K562 (cell line): ENCODE data around the gene GPR157. TPM values are rescaled to one million over a fixed set of nuclear protein-coding genes. Genes with fewer than 3 reads are reported as not detected.

Source experiments
- BACH1 ChIP-seq: fragments of 200-800 bp; sonication (Bioruptor generic); IDR thresholded peaks from 2 replicates; pipeline ENCODE4 v1.6.1; 2016; ENCODE audit warnings: missing genetic modification characterization, missing compliant biosample characterization
- BCL6 ChIP-seq: fragments of 250-450 bp; sonication (Bioruptor Pico); IDR thresholded peaks from 2 replicates; pipeline ENCODE4 v1.4.0; 2020
- DLX4 ChIP-seq: fragments of 250-450 bp; sonication (Bioruptor Pico); IDR thresholded peaks from 2 replicates; pipeline ENCODE4 v1.6.1; 2021; ENCODE audit warnings: mild to moderate bottlenecking
- DMBX1 ChIP-seq: fragments of 250-450 bp; sonication (Bioruptor Pico); IDR thresholded peaks from 2 replicates; pipeline ENCODE4 v1.8.0; 2022; ENCODE audit warnings: inconsistent platforms, mild to moderate bottlenecking, moderate library complexity, borderline replicate concordance
- ETV6 ChIP-seq, 3 experiments: fragments of 150-350 bp in 1 of 3; sonication (generic) in 1 of 3; formaldehyde crosslinking in 1 of 3; IDR thresholded peaks; 2 replicates each; pipeline versions ENCODE4 v1.6.1 to v1.8.0; 2014 to 2022; ENCODE audit warnings: borderline replicate concordance in 2 of 3, low read depth in 2 of 3, antibody characterized with exemption in 1 of 3, low read length in 1 of 3, mild to moderate bottlenecking in 1 of 3, missing genetic modification reagents in 1 of 3
- FIP1L1 ChIP-seq: fragments of 200-400 bp; formaldehyde crosslinking; IDR thresholded peaks from 2 replicates; pipeline ENCODE4 v1.6.1; 2018; ENCODE audit warnings: mild to moderate bottlenecking, low read depth, low read length; ENCODE audit not compliant: poor library complexity, severe bottlenecking
- FOXK1 ChIP-seq: sonication (generic); formaldehyde crosslinking; IDR thresholded peaks from 2 replicates; pipeline ENCODE4 v1.8.0; 2022; ENCODE audit warnings: missing genetic modification reagents, mild to moderate bottlenecking, borderline replicate concordance
- GATAD2A ChIP-seq: fragments of 450-650 bp; IDR thresholded peaks from 2 replicates; pipeline ENCODE4 v1.6.1; 2017
- GMEB1 ChIP-seq: fragments of 250-450 bp; sonication (Bioruptor Pico); IDR thresholded peaks from 2 replicates; pipeline ENCODE4 v1.4.0; 2020; ENCODE audit warnings: mild to moderate bottlenecking
- HNRNPUL1 ChIP-seq: fragments of 200-400 bp; formaldehyde crosslinking; IDR thresholded peaks from 2 replicates; pipeline ENCODE4 v1.6.1; 2017; ENCODE audit warnings: low read length
- NEUROD1 ChIP-seq: fragments of 150-350 bp; IDR thresholded peaks from 2 replicates; pipeline ENCODE4 v1.6.1; 2014; ENCODE audit warnings: borderline replicate concordance, low read length, low read depth; ENCODE audit not compliant: partially characterized antibody
- NFYB ChIP-seq: IDR thresholded peaks from 2 replicates; pipeline ENCODE4 v1.6.1; 2011; ENCODE audit warnings: mild to moderate bottlenecking, moderate library complexity; ENCODE audit not compliant: insufficient read length; ENCODE audit errors: extremely low read depth
- RBM22 ChIP-seq: fragments of 200-400 bp; formaldehyde crosslinking; IDR thresholded peaks from 2 replicates; pipeline ENCODE4 v1.6.1; 2018; ENCODE audit warnings: low read length, low read depth; ENCODE audit not compliant: poor library complexity, severe bottlenecking
- SRF ChIP-seq, 2 experiments: fragments of 250-450, 450-650 bp in 1 of 2; sonication (Bioruptor Pico) in 1 of 2; sonication (generic) in 1 of 2; formaldehyde crosslinking; IDR thresholded peaks; 2 replicates each; pipeline versions ENCODE4 v1.5.0 to v1.5.1; 2020 to 2022; ENCODE audit warnings: mild to moderate bottlenecking in 1 of 2, missing genetic modification reagents in 1 of 2
- TSHZ1 ChIP-seq: fragments of 250-450 bp; sonication (Bioruptor Pico); IDR thresholded peaks from 2 replicates; pipeline ENCODE4 v1.4.0; 2020; ENCODE audit warnings: mild to moderate bottlenecking, moderate library complexity
- ZBTB11 ChIP-seq, 3 experiments: fragments of 200-800 bp in 1 of 3; fragments of 250-450 bp in 1 of 3; fragments of 450-650 bp in 1 of 3; sonication (Bioruptor Pico) in 1 of 3; sonication (Bioruptor generic) in 1 of 3; formaldehyde crosslinking in 1 of 3; IDR thresholded peaks; 2 replicates each; pipeline versions ENCODE4 v1.6.1 to v1.8.0; 2016 to 2022; ENCODE audit warnings: mild to moderate bottlenecking in 2 of 3, missing genetic modification characterization in 2 of 3, missing compliant biosample characterization in 1 of 3, moderate library complexity in 1 of 3
- ZNF124 ChIP-seq: sonication (generic); formaldehyde crosslinking; IDR thresholded peaks from 2 replicates; pipeline ENCODE4 v1.8.1; 2022; ENCODE audit warnings: missing genetic modification reagents
- polyA plus RNA-seq, 8 experiments: library from polyadenylated mRNA; depleted of rRNA in 4 of 8; stranded (reverse) in 5 of 8; unstranded in 3 of 8; fragments of >200 nt; fragmentation: Nextera tagmentation in 2 of 8; fragmentation: Illumina TruSeq in 1 of 8; extraction: Ambion mirVana in 2 of 8; extraction: Trizol in 1 of 8; gene quantifications; 2 replicates each; pipeline versions ENCODE4 v1.2.1 to v1.2.3, GENCODE V29; 2011 to 2014; ENCODE audit warnings: inconsistent platforms in 1 of 8, missing spikeins in 1 of 8
- total RNA-seq, 7 experiments: library from RNA; depleted of rRNA in 6 of 7; stranded (reverse); fragments of >200 nt in 6 of 7; fragmentation: Illumina TruSeq in 2 of 7; extraction: Trizol in 2 of 7; gene quantifications; 2 replicates each; pipeline versions ENCODE4 v1.2.1 to v1.2.3, GENCODE V29; 2011 to 2021; ENCODE audit warnings: low replicate concordance in 1 of 7

Gene GPR157
- total and polyA plus RNA-seq, 9 of the 15 experiments (the other 6 are each of a cell fraction or from before 2014, with no cell fraction given) = 0.01 to 0.18 (median 0.04) TPM; not detected in 4

- TF ChIP-seq ZBTB11 (CRISPR knock-in tag; IDR thresholded peaks at IDR 0.05) = no peak
- TF ChIP-seq SRF (CRISPR knock-in tag; IDR thresholded peaks at IDR 0.05) = peak in 1 of 2 experiments; percentile 89; a peak in 1 of 4 replicates
- TF ChIP-seq RBM22 = no peak
- TF ChIP-seq TSHZ1 = no peak
- no peak for TF ChIP-seq FOXK1 (CRISPR knock-in tag)
- TF ChIP-seq GMEB1 (CRISPR knock-in tag) = peak; percentile 28; the same call in 1 of the 2 replicates
- TF ChIP-seq HNRNPUL1 = no peak
- no peak for TF ChIP-seq NEUROD1
- no peak for TF ChIP-seq ZNF124 (CRISPR knock-in tag)
- no peak for TF ChIP-seq BCL6 (CRISPR knock-in tag)
- no peak for TF ChIP-seq DLX4 (CRISPR knock-in tag)
- no peak for TF ChIP-seq NFYB
- TF ChIP-seq BACH1 = no peak
- TF ChIP-seq FIP1L1 = no peak
- no peak for TF ChIP-seq GATAD2A
- no peak for TF ChIP-seq DMBX1 (CRISPR knock-in tag)
- TF ChIP-seq ETV6 (IDR thresholded peaks at IDR 0.05; ENCODE audit: borderline replicate concordance in 1 of 2, low read depth in 2 of 2, low read length in 1 of 2) = no peak
- TF ChIP-seq ETV6 (CRISPR knock-in tag; IDR thresholded peaks at IDR 0.05; ENCODE audit: borderline replicate concordance) = no peak
Measured at GRCh38 chr1:9071554-9072235, 57.2 kb downstream of the GPR157 start (continued).
